Measurements from ENCODE around the gene FCER2. TPM values are rescaled to one million over a fixed set of nuclear protein-coding genes. Genes with fewer than 3 reads are reported as not detected.

The FCER2 gene
- total and polyA plus RNA-seq, 2 of the 13 experiments (the other 11 are each of a cell fraction or from before 2014, with no cell fraction given) = not detected

DNA sequence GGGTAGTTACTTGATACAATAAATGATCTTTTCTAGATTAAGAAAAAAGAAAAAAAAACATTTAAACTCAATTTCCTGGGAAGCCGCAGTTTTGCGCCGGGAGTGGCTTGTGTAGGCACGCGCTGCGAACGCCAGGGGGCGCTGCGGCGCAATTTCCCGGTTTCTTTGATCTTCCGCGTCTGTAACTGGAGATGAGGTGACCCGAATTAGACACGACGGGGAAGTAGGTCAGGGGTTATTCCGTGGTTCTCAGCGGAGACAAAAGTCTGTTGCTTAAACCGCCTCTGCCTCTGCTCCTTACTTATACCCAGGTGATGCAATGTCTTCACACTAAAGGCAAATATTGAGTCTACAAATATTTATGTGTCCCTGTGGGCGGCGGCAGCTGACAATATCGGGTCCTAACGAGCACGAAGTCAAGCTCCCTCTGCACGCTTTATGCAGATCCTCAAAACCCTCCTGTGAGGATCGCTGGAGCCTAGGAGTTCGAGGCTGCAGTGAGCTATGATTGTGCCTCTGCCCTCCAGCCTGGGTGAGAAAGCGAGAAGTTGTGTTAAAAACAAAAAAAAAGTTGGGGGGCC lies 49.8 kb downstream of the FCER2 start (continued):
- TF ChIP-seq, protein P1, sequence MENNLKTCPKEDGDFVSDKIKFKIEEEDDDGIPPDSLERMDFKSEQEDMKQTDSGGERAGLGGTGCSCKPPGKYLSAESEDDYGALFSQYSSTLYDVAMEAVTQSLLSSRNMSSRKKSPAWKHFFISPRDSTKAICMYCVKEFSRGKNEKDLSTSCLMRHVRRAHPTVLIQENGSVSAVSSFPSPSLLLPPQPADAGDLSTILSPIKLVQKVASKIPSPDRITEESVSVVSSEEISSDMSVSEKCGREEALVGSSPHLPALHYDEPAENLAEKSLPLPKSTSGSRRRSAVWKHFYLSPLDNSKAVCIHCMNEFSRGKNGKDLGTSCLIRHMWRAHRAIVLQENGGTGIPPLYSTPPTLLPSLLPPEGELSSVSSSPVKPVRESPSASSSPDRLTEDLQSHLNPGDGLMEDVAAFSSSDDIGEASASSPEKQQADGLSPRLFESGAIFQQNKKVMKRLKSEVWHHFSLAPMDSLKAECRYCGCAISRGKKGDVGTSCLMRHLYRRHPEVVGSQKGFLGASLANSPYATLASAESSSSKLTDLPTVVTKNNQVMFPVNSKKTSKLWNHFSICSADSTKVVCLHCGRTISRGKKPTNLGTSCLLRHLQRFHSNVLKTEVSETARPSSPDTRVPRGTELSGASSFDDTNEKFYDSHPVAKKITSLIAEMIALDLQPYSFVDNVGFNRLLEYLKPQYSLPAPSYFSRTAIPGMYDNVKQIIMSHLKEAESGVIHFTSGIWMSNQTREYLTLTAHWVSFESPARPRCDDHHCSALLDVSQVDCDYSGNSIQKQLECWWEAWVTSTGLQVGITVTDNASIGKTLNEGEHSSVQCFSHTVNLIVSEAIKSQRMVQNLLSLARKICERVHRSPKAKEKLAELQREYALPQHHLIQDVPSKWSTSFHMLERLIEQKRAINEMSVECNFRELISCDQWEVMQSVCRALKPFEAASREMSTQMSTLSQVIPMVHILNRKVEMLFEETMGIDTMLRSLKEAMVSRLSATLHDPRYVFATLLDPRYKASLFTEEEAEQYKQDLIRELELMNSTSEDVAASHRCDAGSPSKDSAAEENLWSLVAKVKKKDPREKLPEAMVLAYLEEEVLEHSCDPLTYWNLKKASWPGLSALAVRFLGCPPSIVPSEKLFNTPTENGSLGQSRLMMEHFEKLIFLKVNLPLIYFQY (CRISPR knock-in tag; IDR thresholded peaks at IDR 0.05; ENCODE audit: borderline replicate concordance) = peak; percentile 72
- TF ChIP-seq FOXP1 (IDR thresholded peaks at IDR 0.05) = no peak
- peak; percentile 90 for TF ChIP-seq FOXP1 (CRISPR knock-in tag; IDR thresholded peaks at IDR 0.05)
- TF ChIP-seq, protein P2, sequence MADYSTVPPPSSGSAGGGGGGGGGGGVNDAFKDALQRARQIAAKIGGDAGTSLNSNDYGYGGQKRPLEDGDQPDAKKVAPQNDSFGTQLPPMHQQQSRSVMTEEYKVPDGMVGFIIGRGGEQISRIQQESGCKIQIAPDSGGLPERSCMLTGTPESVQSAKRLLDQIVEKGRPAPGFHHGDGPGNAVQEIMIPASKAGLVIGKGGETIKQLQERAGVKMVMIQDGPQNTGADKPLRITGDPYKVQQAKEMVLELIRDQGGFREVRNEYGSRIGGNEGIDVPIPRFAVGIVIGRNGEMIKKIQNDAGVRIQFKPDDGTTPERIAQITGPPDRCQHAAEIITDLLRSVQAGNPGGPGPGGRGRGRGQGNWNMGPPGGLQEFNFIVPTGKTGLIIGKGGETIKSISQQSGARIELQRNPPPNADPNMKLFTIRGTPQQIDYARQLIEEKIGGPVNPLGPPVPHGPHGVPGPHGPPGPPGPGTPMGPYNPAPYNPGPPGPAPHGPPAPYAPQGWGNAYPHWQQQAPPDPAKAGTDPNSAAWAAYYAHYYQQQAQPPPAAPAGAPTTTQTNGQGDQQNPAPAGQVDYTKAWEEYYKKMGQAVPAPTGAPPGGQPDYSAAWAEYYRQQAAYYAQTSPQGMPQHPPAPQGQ (CRISPR knock-in tag; IDR thresholded peaks at IDR 0.05; ENCODE audit: borderline replicate concordance) = no peak
- TF ChIP-seq, protein P3, sequence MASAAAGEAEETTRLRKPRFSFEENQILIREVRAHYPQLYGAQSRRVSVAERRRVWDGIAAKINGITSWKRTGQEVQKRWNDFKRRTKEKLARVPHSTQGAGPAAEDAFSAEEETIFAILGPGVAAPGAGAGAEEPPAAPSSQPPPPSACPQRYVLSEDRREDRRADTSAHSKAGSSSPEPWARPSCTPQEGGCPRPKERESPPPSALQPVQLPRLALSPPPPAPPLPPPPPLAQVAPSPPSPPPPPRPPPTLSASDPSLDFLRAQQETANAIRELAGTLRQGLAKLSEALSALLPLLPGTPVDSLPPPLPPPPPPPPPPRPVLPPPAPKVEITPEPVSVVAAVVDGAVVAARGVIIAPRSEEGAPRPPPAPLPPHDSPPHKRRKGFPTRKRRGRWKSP (CRISPR knock-in tag; IDR thresholded peaks at IDR 0.05) = peak; percentile 87
- peak; percentile 87 for TF ChIP-seq SOX5 (CRISPR knock-in tag; IDR thresholded peaks at IDR 0.05; ENCODE audit: borderline replicate concordance)
- TF ChIP-seq, protein P4, sequence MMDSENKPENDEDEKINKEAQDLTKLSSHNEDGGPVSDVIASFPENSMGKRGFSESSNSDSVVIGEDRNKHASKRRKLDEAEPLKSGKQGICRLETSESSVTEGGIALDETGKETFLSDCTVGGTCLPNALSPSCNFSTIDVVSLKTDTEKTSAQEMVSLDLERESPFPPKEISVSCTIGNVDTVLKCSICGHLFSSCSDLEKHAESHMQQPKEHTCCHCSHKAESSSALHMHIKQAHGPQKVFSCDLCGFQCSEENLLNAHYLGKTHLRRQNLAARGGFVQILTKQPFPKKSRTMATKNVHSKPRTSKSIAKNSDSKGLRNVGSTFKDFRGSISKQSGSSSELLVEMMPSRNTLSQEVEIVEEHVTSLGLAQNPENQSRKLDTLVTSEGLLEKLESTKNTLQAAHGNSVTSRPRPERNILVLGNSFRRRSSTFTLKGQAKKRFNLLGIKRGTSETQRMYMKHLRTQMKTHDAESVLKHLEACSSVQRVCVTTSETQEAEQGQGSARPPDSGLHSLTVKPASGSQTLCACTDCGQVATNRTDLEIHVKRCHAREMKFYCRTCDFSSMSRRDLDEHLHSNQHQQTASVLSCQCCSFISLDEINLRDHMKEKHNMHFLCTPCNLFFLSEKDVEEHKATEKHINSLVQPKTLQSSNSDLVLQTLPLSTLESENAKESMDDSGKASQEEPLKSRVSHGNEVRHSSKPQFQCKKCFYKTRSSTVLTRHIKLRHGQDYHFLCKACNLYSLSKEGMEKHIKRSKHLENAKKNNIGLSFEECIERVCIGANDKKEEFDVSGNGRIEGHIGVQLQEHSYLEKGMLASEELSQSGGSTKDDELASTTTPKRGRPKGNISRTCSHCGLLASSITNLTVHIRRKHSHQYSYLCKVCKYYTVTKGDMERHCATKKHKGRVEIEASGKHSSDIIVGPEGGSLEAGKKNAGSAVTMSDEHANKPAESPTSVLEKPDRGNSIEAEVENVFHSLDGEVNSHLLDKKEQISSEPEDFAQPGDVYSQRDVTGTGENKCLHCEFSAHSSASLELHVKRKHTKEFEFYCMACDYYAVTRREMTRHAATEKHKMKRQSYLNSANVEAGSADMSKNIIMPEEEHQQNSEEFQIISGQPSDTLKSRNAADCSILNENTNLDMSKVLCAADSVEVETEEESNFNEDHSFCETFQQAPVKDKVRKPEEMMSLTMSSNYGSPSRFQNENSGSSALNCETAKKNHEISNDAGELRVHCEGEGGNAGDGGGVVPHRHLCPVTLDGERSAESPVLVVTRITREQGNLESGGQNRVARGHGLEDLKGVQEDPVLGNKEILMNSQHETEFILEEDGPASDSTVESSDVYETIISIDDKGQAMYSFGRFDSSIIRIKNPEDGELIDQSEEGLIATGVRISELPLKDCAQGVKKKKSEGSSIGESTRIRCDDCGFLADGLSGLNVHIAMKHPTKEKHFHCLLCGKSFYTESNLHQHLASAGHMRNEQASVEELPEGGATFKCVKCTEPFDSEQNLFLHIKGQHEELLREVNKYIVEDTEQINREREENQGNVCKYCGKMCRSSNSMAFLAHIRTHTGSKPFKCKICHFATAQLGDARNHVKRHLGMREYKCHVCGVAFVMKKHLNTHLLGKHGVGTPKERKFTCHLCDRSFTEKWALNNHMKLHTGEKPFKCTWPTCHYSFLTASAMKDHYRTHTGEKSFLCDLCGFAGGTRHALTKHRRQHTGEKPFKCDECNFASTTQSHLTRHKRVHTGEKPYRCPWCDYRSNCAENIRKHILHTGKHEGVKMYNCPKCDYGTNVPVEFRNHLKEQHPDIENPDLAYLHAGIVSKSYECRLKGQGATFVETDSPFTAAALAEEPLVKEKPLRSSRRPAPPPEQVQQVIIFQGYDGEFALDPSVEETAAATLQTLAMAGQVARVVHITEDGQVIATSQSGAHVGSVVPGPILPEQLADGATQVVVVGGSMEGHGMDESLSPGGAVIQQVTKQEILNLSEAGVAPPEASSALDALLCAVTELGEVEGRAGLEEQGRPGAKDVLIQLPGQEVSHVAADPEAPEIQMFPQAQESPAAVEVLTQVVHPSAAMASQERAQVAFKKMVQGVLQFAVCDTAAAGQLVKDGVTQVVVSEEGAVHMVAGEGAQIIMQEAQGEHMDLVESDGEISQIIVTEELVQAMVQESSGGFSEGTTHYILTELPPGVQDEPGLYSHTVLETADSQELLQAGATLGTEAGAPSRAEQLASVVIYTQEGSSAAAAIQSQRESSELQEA (CRISPR knock-in tag; IDR thresholded peaks at IDR 0.05; ENCODE audit: not compliant biosample characterization) = no peak
- no peak for TF ChIP-seq ZNF570 (CRISPR knock-in tag; IDR thresholded peaks at IDR 0.05; ENCODE audit: borderline replicate concordance)
- TF ChIP-seq POLR2AphosphoS5 (IDR thresholded peaks at IDR 0.05; ENCODE audit: low read depth, low read length) = no peak
- peak; percentile 28 for TF ChIP-seq JARID2 (CRISPR knock-in tag; IDR thresholded peaks at IDR 0.05; ENCODE audit: insufficient replicate concordance)
- peak; percentile 47; the same call in 1 of the 2 replicates for TF ChIP-seq HOXA5 (CRISPR knock-in tag; IDR thresholded peaks at IDR 0.05)
